GM18499 (cell line): ENCODE results near the gene IL17RD.

Source experiments
- ATAC-seq: cut with Tn5 transposase; IDR thresholded peaks from one replicate; pipeline ENCODE4 v1.9.1; 2021; ENCODE audit warnings: moderate number of reproducible peaks; ENCODE audit not compliant: insufficient read depth, unreplicated experiment

IL17RD gene

DNA sequence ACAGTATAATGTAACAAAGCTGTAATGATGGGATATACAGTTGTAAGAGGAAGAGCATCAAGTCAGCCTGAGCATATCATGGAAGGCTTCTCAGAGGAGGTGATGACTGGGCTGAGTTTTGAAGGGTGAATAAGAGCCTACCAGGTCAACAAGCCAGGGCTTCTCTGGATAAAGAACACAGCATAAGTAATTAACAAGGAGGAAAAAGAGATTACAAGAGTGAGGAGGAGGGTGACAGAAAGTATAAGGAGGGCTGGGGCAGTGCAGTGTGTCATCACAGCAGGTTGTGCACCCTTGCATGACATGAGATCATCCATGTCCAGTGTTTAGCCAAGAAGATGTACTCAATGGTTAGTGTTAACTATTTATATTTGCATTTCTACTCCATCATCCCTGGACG is 121.6 kb downstream of the IL17RD start:
- ATAC-seq = no peak

- ATAC-seq = no peak
Observed at GRCh38 chr3:57041674-57042073, 123.5 kb downstream of the IL17RD start.
